GM18520 (cell line): ENCODE data around the gene SFXN4.
"Not testable (repeated sequence)": the region's sequence is repeated elsewhere in the genome, so short reads cannot be mapped to it uniquely, and the experiment has no call there.

Source experiments
- ATAC-seq: cut with Tn5 transposase; IDR thresholded peaks from one replicate; pipeline ENCODE4 v1.9.1; 2021; ENCODE audit not compliant: unreplicated experiment

SFXN4 gene

GRCh38 chr10:119190954-119191785 is 25.7 kb upstream of the SFXN4 start:
- ATAC-seq: no peak

- no peak for ATAC-seq
Measured at GRCh38 chr10:119190353-119190752, 24.8 kb upstream of the SFXN4 start.

GRCh38 chr10:119189811-119190282 is 24.3 kb upstream of the SFXN4 start:
- no peak for ATAC-seq

GRCh38 chr10:119183664-119184412 is 18.3 kb upstream of the SFXN4 start:
- no peak for ATAC-seq

- ATAC-seq: not testable (repeated sequence)
Measured at GRCh38 chr10:119180850-119181400, 15.4 kb upstream of the SFXN4 start.

- peak; percentile 77 for ATAC-seq
Measured at GRCh38 chr10:119178372-119179119, 13.0 kb upstream of the SFXN4 start, which contains the start of gene PRDX3. TSS of gene PRDX3 (minus strand) at chr10:119178812. CDS start at chr10:119178790, 22 bp downstream.

GRCh38 chr10:119177708-119178371 is 12.3 kb upstream of the SFXN4 start:
- ATAC-seq: no peak

- ATAC-seq: no peak
Measured at GRCh38 chr10:119176166-119176565, 10.7 kb upstream of the SFXN4 start.

GRCh38 chr10:119174109-119174508 is 8.6 kb upstream of the SFXN4 start:
- ATAC-seq: no peak

- ATAC-seq: no peak
Measured at GRCh38 chr10:119167041-119167440, 1.5 kb upstream of the SFXN4 start.

- no peak for ATAC-seq
Measured at GRCh38 chr10:119166564-119166963, 1.1 kb upstream of the SFXN4 start.

GRCh38 chr10:119166118-119166500 is 595 bp upstream of the SFXN4 start:
- ATAC-seq: no peak

GRCh38 chr10:119162452-119163092 is 2.9 kb downstream of the SFXN4 start:
- no peak for ATAC-seq

- ATAC-seq: no peak
Measured at GRCh38 chr10:119161680-119162451, 3.6 kb downstream of the SFXN4 start.

- ATAC-seq: no peak
Measured at GRCh38 chr10:119159332-119159731, 6.2 kb downstream of the SFXN4 start.

- ATAC-seq: no peak
Measured at GRCh38 chr10:119153661-119154060, 11.9 kb downstream of the SFXN4 start.

- ATAC-seq: no peak
Measured at GRCh38 chr10:119153041-119153440, 12.5 kb downstream of the SFXN4 start.

- ATAC-seq: not testable (repeated sequence)
Measured at GRCh38 chr10:119151601-119152000, 13.9 kb downstream of the SFXN4 start.

GRCh38 chr10:119149729-119150128 is 15.8 kb downstream of the SFXN4 start:
- no peak for ATAC-seq
